ENCODE measurements around the gene TFG.

TFG gene

GRCh38 chr3:100761951-100762350 is 52.7 kb downstream of the TFG start:
- H3K23ac ChIP-seq (ENCODE audit: low read depth, low read length, poor library complexity), result no peak overlapping the region
- no peak overlapping the region for H2AK5ac ChIP-seq (ENCODE audit: low read depth, low read length)
- no peaks in the 10 kb centered on the region for H3K9me3 ChIP-seq (replicated peaks in 1 of 2; ENCODE audit: control insufficient read depth in 2 of 2, insufficient read depth in 1 of 2, low read depth in 1 of 2, low read length in 2 of 2)
- no peaks in the 10 kb centered on the region for H3K27me3 ChIP-seq (ENCODE audit: control insufficient read depth in 3 of 3, insufficient read depth in 3 of 3, low read depth in 1 of 3, low read length in 3 of 3)
- H3K9ac ChIP-seq (ENCODE audit: low read depth, low read length, poor library complexity), result no peak overlapping the region
- no peaks in the 10 kb centered on the region for H3K36me3 ChIP-seq (replicated peaks in 1 of 2; ENCODE audit: control insufficient read depth in 2 of 2, insufficient read depth in 2 of 2, low read length in 2 of 2)
- H3K79me1 ChIP-seq (ENCODE audit: low read depth, low read length), result no peaks in the 10 kb centered on the region
- H4K8ac ChIP-seq (ENCODE audit: low read depth, low read length), result no peak overlapping the region
- no peak overlapping the region for H2BK15ac ChIP-seq (ENCODE audit: low read length)
- no peak overlapping the region for H3K18ac ChIP-seq (ENCODE audit: low read length)
- no peak overlapping the region for H4K91ac ChIP-seq (ENCODE audit: low read depth, low read length, poor library complexity)
- H3K4me1 ChIP-seq (ENCODE audit: control insufficient read depth in 2 of 2, insufficient read depth in 1 of 2, low read depth in 1 of 2, low read length in 2 of 2), result peaks cover 0 to 6% of the 10 kb centered on the region in 2 donors
- H3K4me2 ChIP-seq (ENCODE audit: insufficient read depth, low read length, poor library complexity, severe bottlenecking), result no peak overlapping the region
- H3K4me3 ChIP-seq (ENCODE audit: low read length in 2 of 2), result no peak overlapping the region
- H3K14ac ChIP-seq (ENCODE audit: low read length), result no peak overlapping the region
- no peak overlapping the region for H3K4ac ChIP-seq (ENCODE audit: low read length)
- no peak overlapping the region for H2AFZ ChIP-seq (ENCODE audit: low read length)
- no peak overlapping the region for H2BK120ac ChIP-seq (ENCODE audit: low read depth, low read length)
- H3K27ac ChIP-seq (replicated peaks; ENCODE audit: low read length), result no peak overlapping the region
- H2BK5ac ChIP-seq (ENCODE audit: low read length), result no peak overlapping the region
- no peak overlapping the region for H2BK12ac ChIP-seq (ENCODE audit: low read length)
- DNase-seq (ENCODE audit: low spot score), result no peak

GRCh38 chr3:100765437-100765975 is 56.2 kb downstream of the TFG start:
- Histone ChIP-seq H2BK12ac (ENCODE audit: low read length) (no peak overlapping the region), H3K9me3 (replicated peaks in 1 of 2; ENCODE audit: control insufficient read depth in 2 of 2, insufficient read depth in 1 of 2, low read depth in 1 of 2, low read length in 2 of 2) (no peaks in the 10 kb centered on the region), H3K4ac (ENCODE audit: low read length) (no peak overlapping the region), H2AK5ac (ENCODE audit: low read depth, low read length) (no peak overlapping the region), H3K4me2 (ENCODE audit: insufficient read depth, low read length, poor library complexity, severe bottlenecking) (no peak overlapping the region), H3K18ac (ENCODE audit: low read length) (no peak overlapping the region), H4K91ac (ENCODE audit: low read depth, low read length, poor library complexity) (no peak overlapping the region), H3K9ac (ENCODE audit: low read depth, low read length, poor library complexity) (no peak overlapping the region), H3K23ac (ENCODE audit: low read depth, low read length, poor library complexity) (no peak overlapping the region), H2BK15ac (ENCODE audit: low read length) (no peak overlapping the region), H3K79me1 (ENCODE audit: low read depth, low read length) (no peaks in the 10 kb centered on the region), H4K8ac (ENCODE audit: low read depth, low read length) (no peak overlapping the region), H3K14ac (ENCODE audit: low read length) (no peak overlapping the region), H2BK5ac (ENCODE audit: low read length) (no peak overlapping the region), H2BK120ac (ENCODE audit: low read depth, low read length) (no peak overlapping the region), H3K27me3 (ENCODE audit: control insufficient read depth in 3 of 3, insufficient read depth in 3 of 3, low read depth in 1 of 3, low read length in 3 of 3) (no peaks in the 10 kb centered on the region), H3K4me1 (ENCODE audit: control insufficient read depth in 2 of 2, insufficient read depth in 1 of 2, low read depth in 1 of 2, low read length in 2 of 2) (peaks cover 0 to 9% of the 10 kb centered on the region in 2 donors), H3K27ac (replicated peaks; ENCODE audit: low read length) (no peak overlapping the region), H3K36me3 (replicated peaks in 1 of 2; ENCODE audit: control insufficient read depth in 2 of 2, insufficient read depth in 2 of 2, low read length in 2 of 2) (no peaks in the 10 kb centered on the region), H3K4me3 (ENCODE audit: low read length in 2 of 2) (no peak overlapping the region), H2AFZ (ENCODE audit: low read length) (no peak overlapping the region)
- WGBS, 2 donors (ENCODE audit: extremely low coverage in 2 of 2, insufficient read length in 2 of 2, insufficient replicate concordance in 1 of 2), result no CpG with 5 or more reads among the region's 3 CpGs
- no peak for DNase-seq (ENCODE audit: low spot score)

- H2AK5ac ChIP-seq (ENCODE audit: low read depth, low read length), result no peak overlapping the region
- no peak overlapping the region for H3K4me3 ChIP-seq (ENCODE audit: low read length in 2 of 2)
- no peak for DNase-seq (ENCODE audit: low spot score)
- no peak overlapping the region for H3K23ac ChIP-seq (ENCODE audit: low read depth, low read length, poor library complexity)
- H2BK5ac ChIP-seq (ENCODE audit: low read length), result no peak overlapping the region
- H3K9me3 ChIP-seq (replicated peaks in 1 of 2; ENCODE audit: control insufficient read depth in 2 of 2, insufficient read depth in 1 of 2, low read depth in 1 of 2, low read length in 2 of 2), result no peaks in the 10 kb centered on the region
- H3K27ac ChIP-seq (replicated peaks; ENCODE audit: low read length), result no peak overlapping the region
- no peak overlapping the region for H4K8ac ChIP-seq (ENCODE audit: low read depth, low read length)
- H2BK120ac ChIP-seq (ENCODE audit: low read depth, low read length), result no peak overlapping the region
- no peaks in the 10 kb centered on the region for H3K79me1 ChIP-seq (ENCODE audit: low read depth, low read length)
- no peak overlapping the region for H2BK15ac ChIP-seq (ENCODE audit: low read length)
- H2BK12ac ChIP-seq (ENCODE audit: low read length), result no peak overlapping the region
- H3K14ac ChIP-seq (ENCODE audit: low read length), result no peak overlapping the region
- H3K36me3 ChIP-seq (replicated peaks in 1 of 2; ENCODE audit: control insufficient read depth in 2 of 2, insufficient read depth in 2 of 2, low read length in 2 of 2), result no peaks in the 10 kb centered on the region
- H3K9ac ChIP-seq (ENCODE audit: low read depth, low read length, poor library complexity), result no peak overlapping the region
- whole genome bisulfite sequencing, 2 donors (ENCODE audit: extremely low coverage in 2 of 2, insufficient read length in 2 of 2, insufficient replicate concordance in 1 of 2), result no CpG with 5 or more reads among the region's 2 CpGs
- no peaks in the 10 kb centered on the region for H3K27me3 ChIP-seq (ENCODE audit: control insufficient read depth in 3 of 3, insufficient read depth in 3 of 3, low read depth in 1 of 3, low read length in 3 of 3)
- H2AFZ ChIP-seq (ENCODE audit: low read length), result no peak overlapping the region
- no peak overlapping the region for H4K91ac ChIP-seq (ENCODE audit: low read depth, low read length, poor library complexity)
- peaks cover 0 to 9% of the 10 kb centered on the region in 2 donors for H3K4me1 ChIP-seq (ENCODE audit: control insufficient read depth in 2 of 2, insufficient read depth in 1 of 2, low read depth in 1 of 2, low read length in 2 of 2)
- no peak overlapping the region for H3K18ac ChIP-seq (ENCODE audit: low read length)
- no peak overlapping the region for H3K4me2 ChIP-seq (ENCODE audit: insufficient read depth, low read length, poor library complexity, severe bottlenecking)
- no peak overlapping the region for H3K4ac ChIP-seq (ENCODE audit: low read length)
Measured at GRCh38 chr3:100766069-100766468, 56.8 kb downstream of the TFG start.

GRCh38 chr3:100769693-100770092 is 60.4 kb downstream of the TFG start:
- Histone ChIP-seq H3K4me1 (ENCODE audit: control insufficient read depth in 2 of 2, insufficient read depth in 1 of 2, low read depth in 1 of 2, low read length in 2 of 2) (peaks cover 0 to 4% of the 10 kb centered on the region in 2 donors), H3K27ac (replicated peaks; ENCODE audit: low read length) (no peak overlapping the region), H2BK15ac (ENCODE audit: low read length) (no peak overlapping the region), H2BK12ac (ENCODE audit: low read length) (no peak overlapping the region), H4K91ac (ENCODE audit: low read depth, low read length, poor library complexity) (no peak overlapping the region), H3K27me3 (ENCODE audit: control insufficient read depth in 3 of 3, insufficient read depth in 3 of 3, low read depth in 1 of 3, low read length in 3 of 3) (no peaks in the 10 kb centered on the region), H4K8ac (ENCODE audit: low read depth, low read length) (no peak overlapping the region), H3K4ac (ENCODE audit: low read length) (no peak overlapping the region), H2BK120ac (ENCODE audit: low read depth, low read length) (no peak overlapping the region), H3K23ac (ENCODE audit: low read depth, low read length, poor library complexity) (no peak overlapping the region), H3K9me3 (replicated peaks in 1 of 2; ENCODE audit: control insufficient read depth in 2 of 2, insufficient read depth in 1 of 2, low read depth in 1 of 2, low read length in 2 of 2) (no peaks in the 10 kb centered on the region), H3K4me3 (ENCODE audit: low read length in 2 of 2) (no peak overlapping the region), H3K79me1 (ENCODE audit: low read depth, low read length) (no peaks in the 10 kb centered on the region), H2BK5ac (ENCODE audit: low read length) (no peak overlapping the region), H2AFZ (ENCODE audit: low read length) (no peak overlapping the region), H3K4me2 (ENCODE audit: insufficient read depth, low read length, poor library complexity, severe bottlenecking) (no peak overlapping the region), H3K18ac (ENCODE audit: low read length) (no peak overlapping the region), H3K14ac (ENCODE audit: low read length) (no peak overlapping the region), H2AK5ac (ENCODE audit: low read depth, low read length) (no peak overlapping the region), H3K36me3 (replicated peaks in 1 of 2; ENCODE audit: control insufficient read depth in 2 of 2, insufficient read depth in 2 of 2, low read length in 2 of 2) (no peaks in the 10 kb centered on the region), H3K9ac (ENCODE audit: low read depth, low read length, poor library complexity) (no peak overlapping the region)
- no CpG with 5 or more reads among the region's 3 CpGs for WGBS, 2 donors (ENCODE audit: extremely low coverage in 2 of 2, insufficient read length in 2 of 2, insufficient replicate concordance in 1 of 2)
- DNase-seq (ENCODE audit: low spot score), result peak; percentile 8

All from neuronal stem cell (in vitro differentiated cells).